H1 (cell line): ENCODE results near the gene CNST. TPM values are rescaled to one million over a fixed set of nuclear protein-coding genes. Genes with fewer than 3 reads are reported as not detected.
A peak's percentile ranks its signal among the peaks of the same experiment; 100 is the strongest.

Experiments
- CTCF ChIA-PET: fragments of 300-600 bp; sonication (Branson Sonifier 250); formaldehyde crosslinking; loops from one replicate; lab custom pipeline; 2021; ENCODE audit not compliant: partially characterized antibody; lab: Charles Lee
- POLR2A ChIA-PET: fragments of 300-600 bp; sonication (Branson Sonifier 250); formaldehyde crosslinking; loops from one replicate; lab custom pipeline; 2021; ENCODE audit warnings: inconsistent platforms; ENCODE audit not compliant: partially characterized antibody; lab: Charles Lee
- DNase-seq, 2 experiments: peaks; one replicate each; pipeline versions ENCODE4 v3.0.0 to v3.0.0-alpha.2; 2010 to 2022; ENCODE audit warnings: low spot score in 2 of 2, low read depth in 1 of 2, mixed read lengths in 1 of 2
- FAIRE-seq: peaks from 2 replicates; lab custom pipeline; 2011; peaks lifted over from hg19 to GRCh38; lab: Jason Lieb, UNC
- H2AFZ ChIP-seq: 2 replicates; pipeline ENCODE4 v1.8.1; 2012; ENCODE audit warnings: low read length, inconsistent platforms
- H2AK5ac ChIP-seq: 2 replicates; pipeline ENCODE4 v1.6.1; 2013; ENCODE audit warnings: low read depth, low read length
- H2BK120ac ChIP-seq: replicated peaks from 2 replicates; pipeline ENCODE3; 2013; ENCODE audit warnings: low read depth, low read length, inconsistent platforms
- H2BK12ac ChIP-seq: 2 replicates; pipeline ENCODE4 v1.6.1; 2013; ENCODE audit warnings: low read depth, low read length
- H2BK15ac ChIP-seq: 2 replicates; pipeline ENCODE4 v1.6.1; 2013; ENCODE audit warnings: low read length
- H2BK20ac ChIP-seq: 2 replicates; pipeline ENCODE4 v1.6.1; 2013; ENCODE audit warnings: low read length
- H2BK5ac ChIP-seq: 2 replicates; pipeline ENCODE4 v1.6.1; 2013; ENCODE audit warnings: low read depth, low read length
- H3K14ac ChIP-seq: 2 replicates; pipeline ENCODE4 v1.6.1; 2013; ENCODE audit warnings: inconsistent platforms; ENCODE audit not compliant: insufficient read length
- H3K18ac ChIP-seq: 2 replicates; pipeline ENCODE4 v1.6.1; 2013; ENCODE audit warnings: low read length; ENCODE audit errors: extremely low read depth
- H3K23ac ChIP-seq: 2 replicates; pipeline ENCODE4 v1.6.1; 2013; ENCODE audit warnings: inconsistent platforms; ENCODE audit not compliant: insufficient read length
- H3K23me2 ChIP-seq: 2 replicates; pipeline ENCODE4 v1.6.1; 2013; ENCODE audit warnings: low read depth, low read length
- H3K27ac ChIP-seq: 2 replicates; pipeline ENCODE4 v1.6.1; 2011; ENCODE audit warnings: low read depth, low read length, inconsistent platforms
- H3K27me3 ChIP-seq, 4 experiments: replicated peaks in 1 of 4; 1 replicate in 1 of 4; 2 replicates in 3 of 4; pipeline versions ENCODE4 v1.6.1 to v1.8.1; 2011 to 2013; ENCODE audit warnings: low read length in 3 of 4, mild to moderate bottlenecking in 3 of 4, inconsistent platforms in 2 of 4, mixed read lengths in 2 of 4, moderate library complexity in 1 of 4; ENCODE audit not compliant: control insufficient read depth in 3 of 4, insufficient read depth in 3 of 4; ENCODE audit errors: extremely low read depth in 1 of 4
- H3K36me3 ChIP-seq, 4 experiments: 2 replicates each; pipeline versions ENCODE4 v1.6.1 to v1.8.1; 2011 to 2013; ENCODE audit warnings: mild to moderate bottlenecking in 4 of 4, low read length in 3 of 4, moderate library complexity in 2 of 4, control low read depth in 1 of 4, inconsistent platforms in 1 of 4; ENCODE audit not compliant: insufficient read depth in 4 of 4, control insufficient read depth in 2 of 4
- H3K4ac ChIP-seq: replicated peaks from 2 replicates; pipeline ENCODE3; 2013; ENCODE audit warnings: low read length, low read depth, mixed read lengths, inconsistent platforms; ENCODE audit not compliant: insufficient read length
- H3K4me1 ChIP-seq, 4 experiments: replicated peaks in 1 of 4; 1 replicate in 1 of 4; 2 replicates in 3 of 4; pipeline versions ENCODE4 v1.6.1 to v1.8.1; 2011 to 2013; ENCODE audit warnings: low read length in 3 of 4, inconsistent platforms in 2 of 4, mixed read lengths in 1 of 4; ENCODE audit not compliant: insufficient read depth in 4 of 4, control insufficient read depth in 3 of 4
- H3K4me2 ChIP-seq, 2 experiments: 2 replicates each; pipeline versions ENCODE4 v1.6.1 to v1.8.1; 2011 to 2013; ENCODE audit warnings: low read depth in 2 of 2, low read length in 2 of 2, control low read depth in 1 of 2, inconsistent platforms in 1 of 2, mild to moderate bottlenecking in 1 of 2; ENCODE audit not compliant: insufficient read depth in 1 of 2
- H3K4me3 ChIP-seq, 4 experiments: fragments of 200-600, 300-600 bp in 1 of 4; sonication (generic), shearing (Covaris generic), sonication (Bioruptor Twin) in 1 of 4; 2 replicates each; pipeline versions ENCODE4 v1.5.1 to v1.8.1; 2011 to 2016; ENCODE audit warnings: low read length in 4 of 4, low read depth in 3 of 4, control low read depth in 2 of 4, inconsistent platforms in 2 of 4, mild to moderate bottlenecking in 2 of 4, mixed read lengths in 1 of 4, moderate library complexity in 1 of 4; ENCODE audit not compliant: insufficient read depth in 2 of 4; ENCODE audit errors: extremely low read depth in 1 of 4
- H3K56ac ChIP-seq: replicated peaks from 2 replicates; pipeline ENCODE3; 2013; ENCODE audit warnings: low read depth, mild to moderate bottlenecking, mixed read lengths, low read length, inconsistent platforms; ENCODE audit not compliant: insufficient read length
- H3K79me1 ChIP-seq: 2 replicates; pipeline ENCODE4 v1.6.1; 2013; ENCODE audit warnings: low read depth, low read length, control low read depth
- H3K79me2 ChIP-seq, 2 experiments: 2 replicates each; pipeline versions ENCODE4 v1.6.1 to v1.8.1; 2012 to 2013; ENCODE audit warnings: low read length in 2 of 2, mild to moderate bottlenecking in 2 of 2, inconsistent platforms in 1 of 2; ENCODE audit not compliant: insufficient read depth in 2 of 2, control insufficient read depth in 1 of 2
- H3K9ac ChIP-seq, 4 experiments: replicated peaks in 1 of 4; 1 replicate in 1 of 4; 2 replicates in 3 of 4; pipeline versions ENCODE4 v1.6.1 to v1.8.1; 2011 to 2013; ENCODE audit warnings: low read depth in 3 of 4, low read length in 3 of 4, control low read depth in 2 of 4, mild to moderate bottlenecking in 2 of 4, moderate library complexity in 2 of 4, inconsistent platforms in 1 of 4; ENCODE audit errors: extremely low read depth in 1 of 4
- H3K9me3 ChIP-seq, 2 experiments: 2 replicates each; pipeline versions ENCODE4 v1.6.1 to v1.8.1; 2012 to 2013; ENCODE audit warnings: mild to moderate bottlenecking in 2 of 2, moderate library complexity in 2 of 2, control low read depth in 1 of 2, inconsistent platforms in 1 of 2, low read depth in 1 of 2, low read length in 1 of 2, mixed read lengths in 1 of 2; ENCODE audit not compliant: insufficient read depth in 2 of 2
- H4K20me1 ChIP-seq, 2 experiments: replicated peaks in 1 of 2; 2 replicates each; pipeline versions ENCODE3 to v1.8.1; 2011 to 2013; ENCODE audit warnings: inconsistent platforms in 2 of 2, low read length in 2 of 2, mild to moderate bottlenecking in 1 of 2; ENCODE audit not compliant: insufficient read depth in 2 of 2, control insufficient read depth in 1 of 2
- H4K5ac ChIP-seq: 2 replicates; pipeline ENCODE4 v1.6.1; 2013; ENCODE audit warnings: low read length, low read depth, mixed read lengths, inconsistent platforms; ENCODE audit not compliant: insufficient read length
- H4K8ac ChIP-seq: 2 replicates; pipeline ENCODE4 v1.8.0; 2013; ENCODE audit warnings: mild to moderate bottlenecking, moderate library complexity, low read length, inconsistent platforms; ENCODE audit not compliant: insufficient read depth; ENCODE audit errors: extremely low read depth
- H4K91ac ChIP-seq: replicated peaks from 2 replicates; pipeline ENCODE3; 2013; ENCODE audit warnings: low read length, mixed read lengths, inconsistent platforms; ENCODE audit not compliant: insufficient read length
- CREB1 ChIP-seq: IDR thresholded peaks from 2 replicates; pipeline ENCODE4 v1.6.1; 2012; ENCODE audit warnings: inconsistent platforms
- EGR1 ChIP-seq: IDR thresholded peaks from 2 replicates; pipeline ENCODE4 v1.6.1; 2011; ENCODE audit warnings: low read depth, low read length, borderline replicate concordance
- EP300 ChIP-seq, 2 experiments: IDR thresholded peaks; 1 replicate in 1 of 2; 2 replicates in 1 of 2; pipeline ENCODE4 v1.6.1; 2011 to 2012; ENCODE audit warnings: low read depth in 2 of 2, low read length in 2 of 2, mild to moderate bottlenecking in 2 of 2, borderline replicate concordance in 1 of 2, inconsistent platforms in 1 of 2, moderate library complexity in 1 of 2
- GABPA ChIP-seq: IDR thresholded peaks from 2 replicates; pipeline ENCODE4 v1.6.1; 2011; ENCODE audit warnings: mild to moderate bottlenecking, low read length, moderate library complexity, borderline replicate concordance; ENCODE audit not compliant: insufficient read depth
- SAP30 ChIP-seq: fragments of 300-600 bp; sonication (generic); IDR thresholded peaks from 2 replicates; pipeline ENCODE4 v1.7.1; 2012; ENCODE audit warnings: low read length, moderate library complexity, mild to moderate bottlenecking, inconsistent platforms; ENCODE audit not compliant: insufficient read depth, insufficient replicate concordance
- SP4 ChIP-seq: IDR thresholded peaks from 2 replicates; pipeline ENCODE4 v1.6.1; 2012; ENCODE audit warnings: low read length, inconsistent platforms
- TAF1 ChIP-seq: IDR thresholded peaks from 2 replicates; pipeline ENCODE4 v1.6.1; 2011; ENCODE audit warnings: mild to moderate bottlenecking, low read depth, low read length
- TEAD4 ChIP-seq: IDR thresholded peaks from 2 replicates; pipeline ENCODE4 v1.6.1; 2012; ENCODE audit warnings: low read depth, low read length, inconsistent platforms, mixed read lengths
- WGBS, 2 experiments: shearing (Covaris generic) in 1 of 2; methylation state at CpG; one replicate each; pipeline versions ENCODE4 v1.1.6 to v1.1.7; 2013 to 2015; ENCODE audit warnings: low lambda C conversion rate in 2 of 2, mixed read lengths in 2 of 2, inconsistent platforms in 1 of 2, low coverage in 1 of 2, missing lambda C conversion rate in 1 of 2; ENCODE audit not compliant: insufficient replicate concordance in 2 of 2, insufficient coverage in 1 of 2, insufficient read length in 1 of 2; ENCODE audit errors: extremely low coverage in 1 of 2, missing lambda C conversion rate in 1 of 2; 5-methylcytosine and 5-hydroxymethylcytosine counted together
- polyA plus RNA-seq, 7 experiments: library from polyadenylated mRNA; depleted of rRNA in 3 of 7; stranded (reverse) in 5 of 7; unstranded in 2 of 7; fragments of >200 nt in 5 of 7; fragments of 200-250 nt in 2 of 7; gene quantifications; 1 replicate in 5 of 7; 2 replicates in 1 of 7; 4 replicates in 1 of 7; pipeline versions ENCODE4 v1.2.1 to v1.2.3, GENCODE V29; 2011 to 2013; ENCODE audit warnings: missing spikeins in 2 of 7, mixed read lengths in 2 of 7
- total RNA-seq: library from RNA; stranded (reverse); fragmentation: NEBNext Ultra II Directional; extraction: Animal tissue kit (Norgen Biotek cat#: 25700); gene quantifications from 2 replicates; pipeline ENCODE4 v1.2.1, GENCODE V29; 2021

Gene CNST
- total and polyA plus RNA-seq, 2 of the 8 experiments (the other 6 are each of a cell fraction or from before 2014, with no cell fraction given): 5.3 to 21.3 TPM

DNA sequence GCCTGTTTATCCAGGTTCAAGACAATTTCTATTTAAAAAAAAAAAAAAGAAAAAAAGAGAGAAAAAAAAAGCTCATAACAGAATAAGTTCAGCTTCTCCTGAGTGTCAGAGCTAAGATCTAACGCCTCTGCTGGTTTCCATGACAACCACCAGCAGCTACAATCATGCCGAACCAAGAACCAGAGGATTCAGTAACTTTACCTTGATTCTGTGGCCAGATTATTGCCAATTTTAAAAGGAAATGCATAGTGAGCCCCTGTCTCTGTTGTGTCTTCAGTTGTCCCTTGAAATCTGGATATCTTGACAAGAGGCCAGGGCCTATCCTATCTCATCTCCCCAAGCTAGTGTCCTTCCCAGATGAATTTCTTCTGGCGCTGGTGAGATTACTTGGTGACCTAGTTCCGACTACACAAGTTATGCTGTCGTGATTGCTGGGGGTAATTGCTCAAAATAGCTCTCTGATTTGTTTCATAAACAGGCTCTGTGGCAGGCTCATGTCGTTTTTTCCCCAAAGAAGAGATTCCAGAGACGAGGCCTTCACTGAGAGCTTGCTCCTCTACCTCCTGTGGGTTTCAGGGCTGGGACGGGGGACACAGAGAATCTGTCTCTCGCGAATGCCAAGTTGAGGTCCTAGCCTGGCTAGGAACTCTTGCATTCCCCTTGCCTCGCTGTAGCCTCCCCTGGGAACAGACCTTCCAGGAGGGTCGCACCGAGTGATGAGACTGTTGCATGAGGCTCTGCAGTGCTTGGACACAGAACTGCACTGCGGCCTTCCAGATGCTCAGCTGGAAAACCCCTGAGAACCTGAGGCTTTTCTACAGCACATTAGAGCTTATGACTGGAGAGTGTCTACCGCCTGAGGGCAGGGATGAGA lies 125.6 kb downstream of the CNST start:
- H3K27me3 ChIP-seq: no peaks in the 10 kb centered on the region
- H3K23ac ChIP-seq: no peak overlapping the region
- no peaks in the 10 kb centered on the region for H3K4me1 ChIP-seq
- H2BK20ac ChIP-seq: no peak overlapping the region
- H3K4ac ChIP-seq: no peak overlapping the region
- no peaks in the 10 kb centered on the region for H4K20me1 ChIP-seq
- H4K91ac ChIP-seq: no peak overlapping the region
- H2BK15ac ChIP-seq: no peak overlapping the region
- no peak overlapping the region for H3K56ac ChIP-seq
- FAIRE-seq (no peak), DNase-seq (no peak)
- H3K79me1 ChIP-seq: no peaks in the 10 kb centered on the region
- H3K27ac ChIP-seq: no peak overlapping the region
- WGBS, 2 experiments: 81% methylated on average over 15 of the region's 15 CpGs; no CpG with 5 or more reads in 1 of the 2 experiments
- TF ChIP-seq SP4 (no peak), TEAD4 (no peak), SAP30 (no peak), EGR1 (no peak), TAF1 (no peak), CREB1 (no peak), GABPA (no peak), EP300 (IDR thresholded peaks at IDR 0.05; ENCODE audit: borderline replicate concordance in 1 of 2, low read depth in 2 of 2, low read length in 2 of 2) (no peak)
- no peak overlapping the region for H3K18ac ChIP-seq
- peaks cover 0 to 2% of the 10 kb centered on the region in 2 experiments; a peak in 1 of 4 replicates for H3K9me3 ChIP-seq
- no peaks in the 10 kb centered on the region for H3K79me2 ChIP-seq
- CTCF ChIA-PET: interaction anchor here (0.8 to 11.0 kb wide), 5 partner anchors 9 to 145 kb away, joined by 3 to 91 read pairs (median 3); no protein-coding TSS in a partner anchor
- no peak overlapping the region for H2AK5ac ChIP-seq
- no peak overlapping the region for H2AFZ ChIP-seq
- no peak overlapping the region for H2BK120ac ChIP-seq
- H3K14ac ChIP-seq: no peak overlapping the region
- no peak overlapping the region for H3K9ac ChIP-seq
- POLR2A ChIA-PET: interaction anchor here (1.1 to 1.3 kb wide), 2 partner anchors 112 to 129 kb away, joined by 3 read pairs; no protein-coding TSS in a partner anchor
- H4K8ac ChIP-seq: peak overlapping the region; percentile 65; the same call in 1 of the 2 replicates
- no peak overlapping the region for H2BK5ac ChIP-seq
- H3K4me2 ChIP-seq: no peak overlapping the region
- no peak overlapping the region for H2BK12ac ChIP-seq
- H4K5ac ChIP-seq: no peak overlapping the region
- H3K36me3 ChIP-seq: no peaks in the 10 kb centered on the region
- H3K4me3 ChIP-seq: no peak overlapping the region
- H3K23me2 ChIP-seq: no peaks in the 10 kb centered on the region
